DMS153 treated with DMSO at 0.1 percent for 48 hours (cell line): Measurements from ENCODE around the gene GIMAP8.
"Not testable (repeated sequence)": the region's sequence is repeated elsewhere in the genome, so short reads cannot be mapped to it uniquely, and the experiment has no call there.

Source experiments
- DNase-seq: peaks from one replicate; lab custom pipeline; 2025; ENCODE audit not compliant: unreplicated experiment; lab: John Stamatoyannopoulos, UW

Gene GIMAP8

GRCh38 chr7:150435390-150436073 is 14.9 kb upstream of the GIMAP8 start:
- DNase-seq, result no peak

- no peak for DNase-seq
These were observed 10.5 kb upstream of the GIMAP8 start for GRCh38 chr7:150439967-150440366.

DNA sequence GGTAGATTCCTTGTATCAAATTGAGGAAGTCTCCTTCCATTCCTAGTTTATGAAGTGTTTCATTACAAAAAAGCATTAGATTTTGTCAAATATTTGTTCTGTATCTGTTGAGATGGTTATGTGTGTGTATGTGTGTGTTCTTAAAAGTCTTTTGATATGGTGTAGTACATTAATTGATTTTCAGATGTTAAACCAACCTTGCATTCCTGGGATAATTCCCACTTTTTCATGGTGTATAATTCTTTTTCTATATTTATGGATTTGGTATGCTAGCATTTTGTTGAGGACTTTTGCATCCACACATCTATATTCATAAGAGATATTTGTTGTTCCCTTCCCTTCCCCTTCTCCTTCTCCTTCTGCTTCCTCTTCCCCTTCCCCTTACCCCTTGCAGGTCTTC is 8.9 kb upstream of the GIMAP8 start:
- no peak for DNase-seq

DNA sequence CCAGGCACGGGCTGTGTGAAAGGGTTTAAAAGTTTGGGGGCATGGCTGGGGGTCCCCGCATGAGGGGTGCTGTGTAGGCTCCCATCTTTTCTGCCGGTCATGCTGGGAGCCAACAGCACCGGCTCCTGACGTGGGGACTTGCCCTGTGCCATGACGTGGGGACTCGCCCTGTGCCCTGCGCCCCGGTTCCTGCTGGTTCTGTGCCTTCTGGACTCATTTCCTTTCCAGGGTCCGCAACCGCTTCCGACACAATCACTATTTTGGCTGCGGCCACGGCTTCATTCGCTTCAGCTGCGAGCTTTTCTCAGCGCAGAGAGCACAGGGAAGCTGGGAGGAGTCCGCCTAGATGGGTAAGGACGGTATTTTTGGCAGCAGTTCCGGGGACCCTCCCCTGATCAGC is 7.6 kb upstream of the GIMAP8 start:
- DNase-seq, result no peak

GRCh38 chr7:150443793-150444540 is 6.5 kb upstream of the GIMAP8 start:
- DNase-seq, result no peak

DNA sequence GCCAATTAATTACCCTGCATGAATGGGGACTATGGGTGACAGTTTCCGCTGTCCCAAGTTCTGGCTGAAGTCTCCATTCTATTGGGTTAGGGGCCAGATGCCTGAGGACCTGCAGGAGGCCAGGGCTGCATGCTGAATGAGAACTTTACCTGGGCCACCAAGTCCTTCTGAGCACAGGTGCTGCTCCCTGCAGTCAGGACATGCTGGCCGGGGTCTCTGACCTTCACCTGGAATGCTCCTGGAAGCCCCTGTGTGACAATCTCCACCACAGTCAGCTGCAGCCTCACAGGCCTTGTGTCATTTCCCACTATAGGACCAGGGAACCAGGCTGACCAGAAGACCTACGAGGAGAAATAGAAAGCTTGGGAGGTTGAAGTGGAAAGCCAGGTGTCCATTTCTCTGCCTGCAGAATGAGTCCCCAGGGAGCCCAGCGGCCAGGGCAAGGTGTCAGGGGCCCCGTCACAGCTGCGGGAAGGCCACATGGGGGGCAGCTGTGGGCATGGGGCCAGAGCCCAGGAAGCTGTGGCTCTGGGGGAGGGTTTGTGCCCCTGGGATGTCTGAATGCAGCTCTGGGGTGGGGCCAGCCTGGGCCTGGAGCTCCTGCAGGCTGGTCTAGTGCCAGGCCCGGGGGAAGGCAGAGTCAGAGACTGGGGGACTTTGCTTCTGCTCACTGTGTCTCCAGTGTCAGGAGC is 5.6 kb upstream of the GIMAP8 start:
- DNase-seq, result no peak

DNA sequence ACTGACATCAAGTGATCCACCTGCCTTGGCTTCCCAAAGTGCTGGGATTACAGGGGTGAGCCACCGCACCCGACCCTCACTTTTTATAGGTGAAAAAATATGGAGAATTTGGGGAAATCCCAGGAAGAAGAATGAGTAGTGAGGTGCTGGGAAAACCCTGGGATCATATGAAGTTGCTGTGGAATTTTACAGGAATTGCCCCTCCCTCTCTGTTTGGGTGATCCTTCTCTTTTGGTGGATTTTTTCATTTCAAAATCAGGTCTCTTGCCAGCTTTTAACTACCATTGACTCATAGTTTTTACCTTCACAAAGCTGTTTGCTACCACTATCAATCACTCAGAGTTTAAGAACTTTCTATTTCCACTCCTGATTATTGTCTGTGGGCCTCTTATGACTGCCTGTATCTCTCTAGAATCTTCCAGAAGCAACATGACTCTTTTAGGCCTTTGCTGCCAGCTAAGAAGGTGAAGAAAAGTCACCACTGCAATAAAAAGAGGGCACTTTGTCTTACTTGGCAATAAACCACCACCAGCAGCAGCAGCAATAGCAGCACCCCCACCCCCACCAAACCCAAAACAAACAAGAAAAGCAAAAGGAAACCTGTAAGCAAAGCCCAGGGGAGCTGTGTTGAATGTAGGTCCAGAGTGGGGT is 4.0 kb upstream of the GIMAP8 start:
- peak; percentile 35 for DNase-seq

DNA sequence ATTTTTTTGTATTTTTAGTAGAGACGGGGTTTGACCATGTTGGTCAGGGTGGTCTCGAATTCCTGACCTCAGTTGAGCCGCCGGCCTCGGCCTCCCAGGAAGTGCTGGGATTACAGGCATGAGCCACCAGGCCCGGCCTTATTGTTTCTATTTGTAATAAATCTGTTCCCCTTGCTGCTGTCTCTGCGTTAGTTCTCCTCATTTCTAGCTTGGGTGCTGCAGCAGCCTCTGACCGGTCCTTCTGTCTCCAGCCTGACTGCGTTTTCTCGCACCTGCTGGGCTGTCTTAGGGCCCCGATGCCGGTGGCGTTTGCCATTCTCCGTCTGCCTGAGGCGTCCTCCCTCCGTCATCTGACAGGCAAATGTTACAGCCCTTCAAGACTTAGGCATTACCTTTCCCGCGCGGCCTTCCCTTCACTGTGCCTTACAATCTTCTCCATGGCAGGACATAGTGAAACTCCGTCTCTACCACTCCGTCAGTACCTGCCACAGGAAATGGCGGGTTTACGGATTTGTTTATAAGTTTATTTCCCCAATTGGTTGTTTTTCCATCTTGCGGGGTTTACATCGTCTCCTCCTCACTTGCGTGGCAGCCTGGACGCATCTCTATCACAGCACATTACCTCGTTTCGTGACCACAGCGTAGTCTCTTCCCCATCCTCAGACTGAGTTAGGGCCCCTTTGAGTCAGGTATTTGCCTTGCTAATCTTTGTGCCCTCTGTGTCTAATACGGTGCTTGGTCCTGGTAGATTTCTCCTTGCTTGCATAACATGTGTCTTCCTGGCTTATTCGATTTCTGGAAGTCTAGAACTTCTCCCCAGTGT is 2.3 kb upstream of the GIMAP8 start:
- no peak for DNase-seq

DNA sequence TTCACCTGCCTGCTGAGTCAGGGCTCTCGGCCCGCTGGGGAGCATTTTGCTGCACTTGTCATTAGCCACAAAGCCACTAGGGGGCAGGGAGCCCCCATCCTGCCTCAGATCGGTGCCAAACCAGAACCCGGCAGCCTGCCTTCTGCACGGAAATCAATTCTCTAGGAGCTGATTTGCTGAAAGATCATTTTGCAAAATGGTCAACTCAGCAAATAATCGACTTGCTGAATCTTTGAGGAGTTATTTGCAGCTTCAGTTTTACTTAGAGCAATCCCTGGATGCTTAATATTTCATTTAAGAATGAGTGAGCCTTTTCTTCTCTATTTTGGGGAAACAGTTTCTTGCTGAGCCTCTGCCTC is 1.7 kb upstream of the GIMAP8 start:
- peak; percentile 49 for DNase-seq

GRCh38 chr7:150449206-150449952 is 1.1 kb upstream of the GIMAP8 start:
- no peak for DNase-seq

DNA sequence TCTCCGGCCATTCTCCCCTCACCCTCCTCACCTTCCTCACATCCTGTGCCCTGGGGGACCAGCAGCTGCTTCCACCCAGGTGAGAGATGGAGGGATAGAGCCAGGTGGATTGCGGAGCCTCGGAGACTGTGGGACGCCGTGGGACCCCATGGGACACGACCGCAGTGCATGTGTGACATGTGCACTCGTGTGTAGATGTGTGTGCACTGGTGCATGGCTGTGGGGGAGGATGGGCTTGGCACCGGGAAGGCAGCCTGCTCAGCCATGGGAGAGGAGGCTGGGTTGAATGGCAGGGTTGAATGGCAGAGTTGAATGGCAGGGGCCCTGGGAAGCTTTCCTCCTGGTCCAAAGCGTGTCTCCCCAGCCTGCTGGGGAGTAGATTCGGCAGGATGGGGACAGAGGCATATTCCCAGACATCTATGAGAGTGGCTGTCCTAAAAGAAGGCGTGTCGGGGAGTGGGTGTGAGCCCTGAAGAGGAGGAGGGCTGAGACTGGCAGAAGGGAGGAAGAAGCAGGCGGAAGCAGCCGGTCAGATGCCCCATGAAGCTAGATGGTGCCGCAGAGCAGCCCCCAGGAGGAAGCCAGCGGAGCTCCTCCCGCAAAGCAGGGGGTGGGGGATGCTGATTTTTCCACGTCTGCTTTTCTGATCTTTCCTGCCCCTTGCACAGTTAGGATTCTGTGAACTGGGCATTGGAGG is 815 bp downstream of the GIMAP8 start:
- DNase-seq, result no peak

GRCh38 chr7:150451833-150452461 is 1.5 kb downstream of the GIMAP8 start:
- no peak for DNase-seq

GRCh38 chr7:150453181-150453580 is 2.8 kb downstream of the GIMAP8 start:
- no peak for DNase-seq

DNA sequence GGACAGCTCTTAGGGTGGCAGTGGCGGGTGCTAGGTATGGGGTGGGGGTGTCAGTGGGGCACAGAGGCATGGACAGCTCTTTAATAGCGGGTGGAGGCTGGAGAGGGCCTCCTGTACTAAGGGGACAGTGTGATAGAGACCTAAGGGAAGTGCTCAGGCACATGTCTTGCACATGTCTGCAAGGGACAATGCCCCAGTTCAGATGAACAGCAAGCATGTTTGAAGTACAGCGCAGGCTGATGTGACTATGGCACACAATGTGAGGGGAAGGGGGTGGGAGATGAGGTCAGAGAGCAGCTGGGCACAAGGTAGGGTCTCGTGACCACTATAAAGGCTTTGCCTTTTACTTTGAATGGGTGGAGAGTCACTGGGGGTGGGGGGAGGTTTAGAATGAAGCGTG is 3.5 kb downstream of the GIMAP8 start:
- DNase-seq, result no peak

- not testable (repeated sequence) for DNase-seq
These were observed 6.6 kb downstream of the GIMAP8 start for GRCh38 chr7:150457064-150457463.

DNA sequence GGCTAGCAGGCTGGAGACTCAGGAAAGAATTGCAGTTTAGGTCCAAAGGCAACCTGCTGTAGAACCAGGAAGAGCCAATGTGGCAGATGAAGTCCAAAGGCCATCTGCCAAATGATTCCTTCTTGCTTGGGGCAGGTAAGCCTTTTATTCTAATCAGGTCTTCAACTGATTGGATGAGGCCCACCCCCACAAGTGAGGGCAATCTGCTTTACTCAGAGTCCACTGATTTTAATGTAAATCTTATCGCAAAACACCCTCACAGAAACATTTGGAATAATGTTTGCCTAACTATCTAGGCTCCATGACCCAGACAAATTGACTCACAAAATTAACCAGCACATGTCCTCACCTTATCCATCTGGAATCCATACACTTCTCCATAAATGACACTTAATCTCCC is 7.8 kb downstream of the GIMAP8 start:
- no peak for DNase-seq

DNA sequence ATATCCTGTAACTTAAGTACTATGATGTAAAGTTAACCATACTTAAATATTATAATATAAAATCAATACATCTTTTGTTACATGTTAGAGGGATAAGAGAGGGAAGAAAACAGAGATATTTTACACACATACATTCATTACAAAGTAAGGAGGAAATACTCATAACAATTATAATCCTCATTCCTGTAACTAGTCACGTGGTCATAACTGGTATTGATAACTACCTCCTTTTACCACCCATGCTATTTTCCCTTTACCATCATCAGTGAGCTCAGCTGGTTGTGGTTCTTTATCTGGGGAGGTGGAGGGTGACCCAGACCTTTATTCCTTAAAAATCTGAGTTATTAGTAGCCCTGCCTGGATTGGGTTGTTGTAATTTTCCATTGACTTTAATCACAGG is 8.3 kb downstream of the GIMAP8 start:
- no peak for DNase-seq

GRCh38 chr7:150461520-150461919 is 11.1 kb downstream of the GIMAP8 start:
- no peak for DNase-seq

GRCh38 chr7:150462413-150462812 is 12.0 kb downstream of the GIMAP8 start:
- no peak for DNase-seq
